SJCRH30 (cell line): Measurements from ENCODE around the gene CDK13. TPM values are rescaled to one million over a fixed set of nuclear protein-coding genes. Genes with fewer than 3 reads are reported as not detected.

Source experiments
- DNase-seq, 2 experiments: peaks; one replicate each; pipeline ENCODE4 v3.0.0-alpha.2; 2015 to 2020
- H3K27ac ChIP-seq: fragments of 250-450 bp; sonication (Bioruptor Pico); 2 replicates; pipeline ENCODE4 v1.5.1; 2020; ENCODE audit warnings: mild to moderate bottlenecking, moderate library complexity
- H3K27me3 ChIP-seq: fragments of 250-450 bp; sonication (Bioruptor Pico); 2 replicates; pipeline ENCODE4 v1.5.1; 2020; ENCODE audit warnings: mild to moderate bottlenecking, moderate library complexity
- H3K36me3 ChIP-seq: fragments of 250-450 bp; sonication (Bioruptor Pico); 2 replicates; pipeline ENCODE4 v1.5.1; 2020; ENCODE audit warnings: mild to moderate bottlenecking, moderate library complexity
- H3K4me1 ChIP-seq: fragments of 250-450 bp; sonication (Bioruptor Pico); 2 replicates; pipeline ENCODE4 v1.5.1; 2020; ENCODE audit warnings: mild to moderate bottlenecking, moderate library complexity
- H3K4me3 ChIP-seq: fragments of 250-450 bp; sonication (Bioruptor Pico); 2 replicates; pipeline ENCODE4 v1.5.1; 2020; ENCODE audit warnings: mild to moderate bottlenecking, moderate library complexity
- H3K9me3 ChIP-seq: fragments of 250-450 bp; sonication (Bioruptor Pico); replicated peaks from 2 replicates; pipeline ENCODE4 v1.5.1; 2020; ENCODE audit warnings: mild to moderate bottlenecking, moderate library complexity
- total RNA-seq: library from RNA; depleted of rRNA; stranded (reverse); fragments of >200 nt; shearing (Covaris generic); gene quantifications from 2 replicates; pipeline ENCODE4 v1.2.3, GENCODE V29; 2014

CDK13 gene
- total RNA-seq, 1 experiment from 2014 or later: 70.5 TPM

GRCh38 chr7:39967406-39968161, 17.5 kb downstream of the CDK13 start:
- Histone ChIP-seq H3K27ac (no peak overlapping the region), H3K4me1 (no peaks in the 10 kb centered on the region), H3K36me3 (no peaks in the 10 kb centered on the region), H3K27me3 (no peaks in the 10 kb centered on the region), H3K4me3 (no peak overlapping the region), H3K9me3 (peaks cover 2% of the 10 kb centered on the region)
- DNase-seq: no peak

- H3K36me3 ChIP-seq: no peaks in the 10 kb centered on the region
- no peaks in the 10 kb centered on the region; the same call in 1 of the 2 replicates for H3K9me3 ChIP-seq
- H3K27me3 ChIP-seq: no peaks in the 10 kb centered on the region
- no peak overlapping the region for H3K27ac ChIP-seq
- no peaks in the 10 kb centered on the region for H3K4me1 ChIP-seq
- DNase-seq: no peak
- H3K4me3 ChIP-seq: no peak overlapping the region
Measured at GRCh38 chr7:39969431-39969830, 19.4 kb downstream of the CDK13 start.

- no peak for DNase-seq
- Histone ChIP-seq H3K27ac (no peak overlapping the region), H3K27me3 (no peaks in the 10 kb centered on the region), H3K4me3 (no peak overlapping the region), H3K36me3 (no peaks in the 10 kb centered on the region), H3K9me3 (no peaks in the 10 kb centered on the region; the same call in 1 of the 2 replicates), H3K4me1 (no peaks in the 10 kb centered on the region)
Measured at GRCh38 chr7:39971924-39972323, 21.9 kb downstream of the CDK13 start.

GRCh38 chr7:39973801-39974200, 23.7 kb downstream of the CDK13 start:
- Histone ChIP-seq H3K4me1 (no peaks in the 10 kb centered on the region), H3K27me3 (no peaks in the 10 kb centered on the region), H3K27ac (no peak overlapping the region), H3K4me3 (no peak overlapping the region), H3K9me3 (no peaks in the 10 kb centered on the region), H3K36me3 (no peaks in the 10 kb centered on the region)
- no peak for DNase-seq

GRCh38 chr7:39978230-39978934, 28.3 kb downstream of the CDK13 start:
- DNase-seq: no peak
- no peak overlapping the region for H3K4me3 ChIP-seq
- H3K9me3 ChIP-seq: no peaks in the 10 kb centered on the region
- H3K4me1 ChIP-seq: no peaks in the 10 kb centered on the region
- no peaks in the 10 kb centered on the region for H3K36me3 ChIP-seq
- H3K27me3 ChIP-seq: no peaks in the 10 kb centered on the region
- no peak overlapping the region for H3K27ac ChIP-seq

- no peaks in the 10 kb centered on the region for H3K9me3 ChIP-seq
- no peaks in the 10 kb centered on the region for H3K4me1 ChIP-seq
- no peaks in the 10 kb centered on the region; the same call in 1 of the 2 replicates for H3K36me3 ChIP-seq
- no peaks in the 10 kb centered on the region for H3K27me3 ChIP-seq
- no peak for DNase-seq
- no peak overlapping the region for H3K27ac ChIP-seq
- H3K4me3 ChIP-seq: no peak overlapping the region
Measured at GRCh38 chr7:39979406-39980073, 29.5 kb downstream of the CDK13 start.

GRCh38 chr7:39985398-39985918, 35.4 kb downstream of the CDK13 start:
- Histone ChIP-seq H3K9me3 (no peaks in the 10 kb centered on the region), H3K27ac (no peak overlapping the region), H3K4me3 (no peak overlapping the region), H3K27me3 (no peaks in the 10 kb centered on the region), H3K4me1 (no peaks in the 10 kb centered on the region), H3K36me3 (peaks cover 6% of the 10 kb centered on the region)
- DNase-seq: no peak

- peaks cover 9% of the 10 kb centered on the region for H3K36me3 ChIP-seq
- DNase-seq: no peak
- H3K4me1 ChIP-seq: no peaks in the 10 kb centered on the region
- H3K9me3 ChIP-seq: no peaks in the 10 kb centered on the region
- no peaks in the 10 kb centered on the region for H3K27me3 ChIP-seq
- no peak overlapping the region for H3K4me3 ChIP-seq
- no peak overlapping the region for H3K27ac ChIP-seq
Measured at GRCh38 chr7:39987641-39988347, 37.7 kb downstream of the CDK13 start.

GRCh38 chr7:40000734-40001315, 50.8 kb downstream of the CDK13 start:
- Histone ChIP-seq H3K4me1 (no peaks in the 10 kb centered on the region), H3K27ac (no peak overlapping the region), H3K27me3 (no peaks in the 10 kb centered on the region), H3K9me3 (no peaks in the 10 kb centered on the region), H3K36me3 (peaks cover 28% of the 10 kb centered on the region), H3K4me3 (no peak overlapping the region)
- DNase-seq: no peak

GRCh38 chr7:40001649-40002048, 51.6 kb downstream of the CDK13 start:
- peaks cover 31% of the 10 kb centered on the region for H3K36me3 ChIP-seq
- H3K4me3 ChIP-seq: no peak overlapping the region
- H3K9me3 ChIP-seq: no peaks in the 10 kb centered on the region
- H3K4me1 ChIP-seq: no peaks in the 10 kb centered on the region
- no peak for DNase-seq
- no peak overlapping the region for H3K27ac ChIP-seq
- no peaks in the 10 kb centered on the region for H3K27me3 ChIP-seq

GRCh38 chr7:40003597-40003996, 53.5 kb downstream of the CDK13 start:
- no peaks in the 10 kb centered on the region for H3K4me1 ChIP-seq
- H3K4me3 ChIP-seq: no peak overlapping the region
- no peak overlapping the region for H3K27ac ChIP-seq
- no peaks in the 10 kb centered on the region for H3K27me3 ChIP-seq
- peaks cover 23% of the 10 kb centered on the region for H3K36me3 ChIP-seq
- DNase-seq: no peak
- no peaks in the 10 kb centered on the region for H3K9me3 ChIP-seq

- Histone ChIP-seq H3K9me3 (no peaks in the 10 kb centered on the region), H3K27ac (no peak overlapping the region), H3K4me1 (no peaks in the 10 kb centered on the region), H3K27me3 (no peaks in the 10 kb centered on the region), H3K36me3 (peaks cover 21% of the 10 kb centered on the region; the same call in 1 of the 2 replicates), H3K4me3 (no peak overlapping the region)
- no peak for DNase-seq
Measured at GRCh38 chr7:40008223-40008815, 58.3 kb downstream of the CDK13 start.

- H3K9me3 ChIP-seq: no peaks in the 10 kb centered on the region
- no peak overlapping the region for H3K27ac ChIP-seq
Measured at GRCh38 chr7:40009301-40009700, 59.2 kb downstream of the CDK13 start.

GRCh38 chr7:40014376-40014775, 64.3 kb downstream of the CDK13 start:
- Histone ChIP-seq H3K4me3 (no peak overlapping the region), H3K27ac (no peak overlapping the region), H3K4me1 (no peaks in the 10 kb centered on the region), H3K27me3 (no peaks in the 10 kb centered on the region), H3K9me3 (no peaks in the 10 kb centered on the region), H3K36me3 (peaks cover 29% of the 10 kb centered on the region)
- no peak for DNase-seq

More at GRCh38 chr7:40009301-40009700, 59.2 kb downstream of the CDK13 start:
- no peaks in the 10 kb centered on the region for H3K4me1 ChIP-seq
- no peak overlapping the region for H3K4me3 ChIP-seq
- peaks cover 18% of the 10 kb centered on the region; the same call in 1 of the 2 replicates for H3K36me3 ChIP-seq
- DNase-seq: no peak
- H3K27me3 ChIP-seq: no peaks in the 10 kb centered on the region
